Measurements from ENCODE around the gene JUP.

Gene JUP

GRCh38 chr17:41806685-41807445 is 20.4 kb upstream of the JUP start:
- no peak for DNase-seq

- no peak for DNase-seq
Observed at GRCh38 chr17:41803049-41804020, 16.8 kb upstream of the JUP start.

GRCh38 chr17:41801374-41802271 is 15.1 kb upstream of the JUP start:
- DNase-seq, result peak; percentile 40 to 55

GRCh38 chr17:41800601-41801373 is 14.3 kb upstream of the JUP start:
- peak; percentile 43 to 50 for DNase-seq

GRCh38 chr17:41799366-41799765 is 12.9 kb upstream of the JUP start:
- DNase-seq, result no peak

GRCh38 chr17:41797377-41797776 is 10.9 kb upstream of the JUP start:
- DNase-seq, result no peak

- DNase-seq, result no peak
Observed at GRCh38 chr17:41796121-41796895, 9.8 kb upstream of the JUP start.

GRCh38 chr17:41794540-41794975 is 8.0 kb upstream of the JUP start:
- no peak for DNase-seq

GRCh38 chr17:41793784-41794539 is 7.5 kb upstream of the JUP start:
- no peak for DNase-seq

- no peak for DNase-seq
Observed at GRCh38 chr17:41792845-41793783, 6.6 kb upstream of the JUP start.

- DNase-seq, result no peak
Observed at GRCh38 chr17:41787021-41787418, 509 bp upstream of the JUP start.

GRCh38 chr17:41785859-41786226 is 668 bp downstream of the JUP start:
- DNase-seq, result peak in 1 of 2 experiments; percentile 8

GRCh38 chr17:41785091-41785858 is 1.2 kb downstream of the JUP start:
- no peak for DNase-seq

- DNase-seq, result no peak
Observed at GRCh38 chr17:41784207-41784744, 2.2 kb downstream of the JUP start.

- DNase-seq, result no peak
Observed at GRCh38 chr17:41782142-41782541, 4.4 kb downstream of the JUP start.

GRCh38 chr17:41781404-41782110 is 5.0 kb downstream of the JUP start:
- DNase-seq, result no peak

- no peak for DNase-seq
Observed at GRCh38 chr17:41779954-41780353, 6.6 kb downstream of the JUP start.

Data from NCI-H187 (cell line).